Right lobe of liver (tissue), 6 donors: ENCODE results near the gene HCN4. TPM values are rescaled to one million over a fixed set of nuclear protein-coding genes. Genes with fewer than 3 reads are reported as not detected.

Experiments
- ATAC-seq, 4 donors: fragments of 200-7000 bp; cut with Tn5 transposase; one replicate each; pipeline ENCODE4 v1.9.1; 2020; ENCODE audit warnings: mild to moderate bottlenecking in 4 of 4, moderate library complexity in 4 of 4
- DNase-seq, 3 donors: peaks; one replicate each; pipeline ENCODE4 v3.0.0-alpha.2; 2020
- H3K27ac ChIP-seq, 3 donors: fragments of 200-600 bp; one replicate each; pipeline ENCODE4 v1.8.0; 2022
- H3K27me3 ChIP-seq, 2 donors: fragments of 200-600 bp; one replicate each; pipeline ENCODE4 v1.8.0; 2022
- H3K36me3 ChIP-seq, 4 donors: fragments of 200-600 bp; sonication (generic) in 1 of 4; one replicate each; pipeline versions ENCODE4 v1.5.1 to v1.8.0; 2017 to 2022; ENCODE audit warnings: control low read depth in 1 of 4
- H3K4me1 ChIP-seq, 4 donors: fragments of 200-600 bp; sonication (generic) in 1 of 4; one replicate each; pipeline versions ENCODE4 v1.5.1 to v1.8.0; 2017 to 2022; ENCODE audit warnings: control low read depth in 1 of 4
- H3K4me3 ChIP-seq, 3 donors: fragments of 200-600 bp; one replicate each; pipeline ENCODE4 v1.8.0; 2022
- H3K9me3 ChIP-seq, 4 donors: fragments of 200-600 bp; sonication (generic) in 1 of 4; one replicate each; pipeline versions ENCODE4 v1.5.1 to v1.8.0; 2017 to 2022; ENCODE audit warnings: control low read depth in 1 of 4
- POLR2A ChIP-seq: fragments of 450-650 bp; IDR thresholded peaks from one replicate; pipeline ENCODE4 v1.6.1; 2017; ENCODE audit warnings: antibody characterized with exemption, mild to moderate bottlenecking
- WGBS: methylation state at CpG from one replicate; pipeline ENCODE4 v1.1.6; 2018; ENCODE audit warnings: low coverage, low lambda C conversion rate; ENCODE audit not compliant: insufficient coverage; ENCODE audit errors: missing lambda C conversion rate; 5-methylcytosine and 5-hydroxymethylcytosine counted together
- intact Hi-C, 2 donors: fragments of 100-400 bp; cut with DNase I; formaldehyde crosslinking; loops; one replicate each; pipeline versions ENCODE4 v1.11.2 to v1.14.1; 2022
- total RNA-seq, 6 experiments: library from RNA; depleted of rRNA in 2 of 6; stranded (reverse); fragments of >200 nt in 2 of 6; fragmentation: NEBNext Ultra II Directional in 3 of 6; extraction: Animal tissue kit (Norgen Biotek cat#: 25700) in 3 of 6; gene quantifications; one replicate each; pipeline versions ENCODE4 v1.1.0 to v1.2.4, GENCODE V29; 2016 to 2023
- TF ChIP-seq, protein P1 (sequence below), 4 donors: fragments of 200-600 bp in 3 of 4; fragments of 450-650 bp in 1 of 4; IDR thresholded peaks; one replicate each; pipeline versions ENCODE4 v1.5.1 to v1.8.0; 2016 to 2022; ENCODE audit warnings: antibody characterized with exemption in 4 of 4, mild to moderate bottlenecking in 2 of 4
- donor health status: DM: no; HTN: yes; CAD: no.
- donor health status: DM: no; HTN: no; CAD: no.
- donor health status: DM: no; HTN: no; CAD: no.
- donor health status: DM: no; HTN: yes; CAD: no.
- donor health status: DM: no; HTN: yes; CAD: no.

The HCN4 gene
- total RNA-seq, 6 experiments from 2014 or later, result 0.06 TPM; not detected in 5

GRCh38 chr15:73364070-73364469, 4.7 kb downstream of the HCN4 start:
- Histone ChIP-seq H3K27ac (no peak overlapping the region), H3K36me3 (no peaks in the 10 kb centered on the region), H3K4me3 (no peak overlapping the region), H3K27me3 (peaks cover 0 to 21% of the 10 kb centered on the region in 2 donors), H3K9me3 (no peaks in the 10 kb centered on the region), H3K4me1 (no peaks in the 10 kb centered on the region)
- TF ChIP-seq, protein P1, sequence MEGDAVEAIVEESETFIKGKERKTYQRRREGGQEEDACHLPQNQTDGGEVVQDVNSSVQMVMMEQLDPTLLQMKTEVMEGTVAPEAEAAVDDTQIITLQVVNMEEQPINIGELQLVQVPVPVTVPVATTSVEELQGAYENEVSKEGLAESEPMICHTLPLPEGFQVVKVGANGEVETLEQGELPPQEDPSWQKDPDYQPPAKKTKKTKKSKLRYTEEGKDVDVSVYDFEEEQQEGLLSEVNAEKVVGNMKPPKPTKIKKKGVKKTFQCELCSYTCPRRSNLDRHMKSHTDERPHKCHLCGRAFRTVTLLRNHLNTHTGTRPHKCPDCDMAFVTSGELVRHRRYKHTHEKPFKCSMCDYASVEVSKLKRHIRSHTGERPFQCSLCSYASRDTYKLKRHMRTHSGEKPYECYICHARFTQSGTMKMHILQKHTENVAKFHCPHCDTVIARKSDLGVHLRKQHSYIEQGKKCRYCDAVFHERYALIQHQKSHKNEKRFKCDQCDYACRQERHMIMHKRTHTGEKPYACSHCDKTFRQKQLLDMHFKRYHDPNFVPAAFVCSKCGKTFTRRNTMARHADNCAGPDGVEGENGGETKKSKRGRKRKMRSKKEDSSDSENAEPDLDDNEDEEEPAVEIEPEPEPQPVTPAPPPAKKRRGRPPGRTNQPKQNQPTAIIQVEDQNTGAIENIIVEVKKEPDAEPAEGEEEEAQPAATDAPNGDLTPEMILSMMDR (IDR thresholded peaks at IDR 0.05), result no peak
- TF ChIP-seq POLR2A, result no peak
- no CpG with 5 or more reads among the region's 3 CpGs for WGBS
- DNase-seq (no peak), ATAC-seq (no peak)
- intact Hi-C loops, result no loop called here

DNA sequence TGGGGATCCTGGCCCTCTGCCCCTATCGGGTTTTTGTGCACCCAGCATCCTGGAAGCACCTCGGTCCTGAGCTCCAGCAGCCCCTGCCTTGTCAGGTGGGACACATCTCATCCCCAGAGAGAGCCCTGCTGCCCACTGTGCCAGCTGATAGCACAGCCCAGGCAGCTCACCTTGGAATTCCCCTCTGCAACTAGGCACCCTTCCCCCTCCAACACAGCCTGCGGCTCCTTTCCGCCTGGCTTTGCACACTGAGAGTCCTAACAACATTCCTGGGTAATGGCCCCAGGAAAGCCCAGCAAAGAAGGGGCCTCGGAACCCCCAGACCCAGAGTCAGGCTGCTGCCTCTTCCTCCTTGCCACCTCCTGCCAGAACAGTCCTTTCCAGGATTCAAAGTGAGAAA, 5.9 kb downstream of the HCN4 start:
- DNase-seq (no peak), ATAC-seq (no peak)
- Histone ChIP-seq H3K9me3 (no peaks in the 10 kb centered on the region), H3K36me3 (no peaks in the 10 kb centered on the region), H3K27me3 (peaks cover 0 to 9% of the 10 kb centered on the region in 2 donors), H3K4me1 (no peaks in the 10 kb centered on the region), H3K27ac (no peak overlapping the region), H3K4me3 (no peak overlapping the region)
- intact Hi-C loops, result no loop called here
- TF ChIP-seq, protein P1 (IDR thresholded peaks at IDR 0.05), result no peak
- no peak for TF ChIP-seq POLR2A
- WGBS, result 65% methylated on average over 3 of the region's 5 CpGs

- DNase-seq, result no peak
- TF ChIP-seq, protein P1 (IDR thresholded peaks at IDR 0.05), result no peak
- TF ChIP-seq POLR2A, result no peak
- Histone ChIP-seq H3K27me3 (no peaks in the 10 kb centered on the region), H3K27ac (no peak overlapping the region), H3K36me3 (no peaks in the 10 kb centered on the region), H3K4me1 (no peaks in the 10 kb centered on the region), H3K4me3 (no peak overlapping the region), H3K9me3 (no peaks in the 10 kb centered on the region)
- 41% methylated on average over 4 of the region's 7 CpGs for WGBS
- no peak for ATAC-seq
- intact Hi-C loops, result no loop called here
Measured at GRCh38 chr15:73361337-73361736, 7.4 kb downstream of the HCN4 start.

- Histone ChIP-seq H3K27ac (no peak overlapping the region), H3K4me1 (no peaks in the 10 kb centered on the region), H3K27me3 (no peaks in the 10 kb centered on the region), H3K36me3 (no peaks in the 10 kb centered on the region), H3K4me3 (no peak overlapping the region), H3K9me3 (no peaks in the 10 kb centered on the region)
- intact Hi-C loops, result no loop called here
- no peak for ATAC-seq
- TF ChIP-seq, protein P1 (IDR thresholded peaks at IDR 0.05), result no peak
- no peak for TF ChIP-seq POLR2A
- 58% methylated on average over 2 of the region's 5 CpGs for WGBS
- DNase-seq, result no peak
Measured at GRCh38 chr15:73359651-73360050, 9.1 kb downstream of the HCN4 start.
